ENCODE data around the gene THPO. TPM values are rescaled to one million over a fixed set of nuclear protein-coding genes. Genes with fewer than 3 reads are reported as not detected.

THPO gene
- total and polyA plus RNA-seq, 10 of the 15 experiments (the other 5 are each of a cell fraction or from before 2014, with no cell fraction given) = not detected

GRCh38 chr3:184335661-184336546, 42.1 kb downstream of the THPO start (continued):
- no peak for TF ChIP-seq PRDM15 (CRISPR knock-in tag; IDR thresholded peaks at IDR 0.05)
- no peak for TF ChIP-seq MEF2B (IDR thresholded peaks at IDR 0.05; ENCODE audit: partially characterized antibody, poor library complexity, severe bottlenecking)
- TF ChIP-seq, protein P1, sequence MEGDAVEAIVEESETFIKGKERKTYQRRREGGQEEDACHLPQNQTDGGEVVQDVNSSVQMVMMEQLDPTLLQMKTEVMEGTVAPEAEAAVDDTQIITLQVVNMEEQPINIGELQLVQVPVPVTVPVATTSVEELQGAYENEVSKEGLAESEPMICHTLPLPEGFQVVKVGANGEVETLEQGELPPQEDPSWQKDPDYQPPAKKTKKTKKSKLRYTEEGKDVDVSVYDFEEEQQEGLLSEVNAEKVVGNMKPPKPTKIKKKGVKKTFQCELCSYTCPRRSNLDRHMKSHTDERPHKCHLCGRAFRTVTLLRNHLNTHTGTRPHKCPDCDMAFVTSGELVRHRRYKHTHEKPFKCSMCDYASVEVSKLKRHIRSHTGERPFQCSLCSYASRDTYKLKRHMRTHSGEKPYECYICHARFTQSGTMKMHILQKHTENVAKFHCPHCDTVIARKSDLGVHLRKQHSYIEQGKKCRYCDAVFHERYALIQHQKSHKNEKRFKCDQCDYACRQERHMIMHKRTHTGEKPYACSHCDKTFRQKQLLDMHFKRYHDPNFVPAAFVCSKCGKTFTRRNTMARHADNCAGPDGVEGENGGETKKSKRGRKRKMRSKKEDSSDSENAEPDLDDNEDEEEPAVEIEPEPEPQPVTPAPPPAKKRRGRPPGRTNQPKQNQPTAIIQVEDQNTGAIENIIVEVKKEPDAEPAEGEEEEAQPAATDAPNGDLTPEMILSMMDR (IDR thresholded peaks at IDR 0.05 in 2 of 3, conservative IDR thresholded peaks at IDR 0.05 in 1 of 3; ENCODE audit: control insufficient read depth in 2 of 3, extremely low read depth in 1 of 3, insufficient read depth in 1 of 3, low read depth in 3 of 3, low read length in 3 of 3) = no peak
- 0 out of 2 replicates have a peak, but pooled peaks have one; percentile 61 for TF ChIP-seq CBX5 (IDR thresholded peaks at IDR 0.05; ENCODE audit: low read depth)
- TF ChIP-seq PAX5 (IDR thresholded peaks at IDR 0.05; ENCODE audit: borderline replicate concordance, low read depth, low read length) = peak; percentile 90
- no peak; the same call in 1 of the 2 replicates for TF ChIP-seq ATF2 (IDR thresholded peaks at IDR 0.05; ENCODE audit: low read length)
- no peak for TF ChIP-seq SREBF2 (IDR thresholded peaks at IDR 0.05; ENCODE audit: low read length)
- TF ChIP-seq SMC3 (IDR thresholded peaks at IDR 0.05; ENCODE audit: borderline replicate concordance, low read length) = no peak
- TF ChIP-seq KLF5 (IDR thresholded peaks at IDR 0.05; ENCODE audit: partially characterized antibody) = no peak
- peak; percentile 77 for TF ChIP-seq SP1 (IDR thresholded peaks at IDR 0.05; ENCODE audit: low read depth, low read length)
- peak; percentile 87 for TF ChIP-seq BACH1 (IDR thresholded peaks at IDR 0.05; ENCODE audit: borderline replicate concordance)
- TF ChIP-seq BCL3 (IDR thresholded peaks at IDR 0.05; ENCODE audit: borderline replicate concordance, insufficient read depth, low read depth, low read length, poor library complexity, severe bottlenecking) = no peak
- no peak for TF ChIP-seq BCL11A (IDR thresholded peaks at IDR 0.05; ENCODE audit: low read depth, low read length)
- 0 out of 2 replicates have a peak, but pooled peaks have one; percentile 35 for TF ChIP-seq CHD2 (IDR thresholded peaks at IDR 0.05; ENCODE audit: borderline replicate concordance, low read depth, low read length)
- no peak for TF ChIP-seq ZBTB4 (CRISPR knock-in tag; IDR thresholded peaks at IDR 0.05)
- peak; percentile 25; the same call in 1 of the 2 replicates for TF ChIP-seq RUNX3 (IDR thresholded peaks at IDR 0.05; ENCODE audit: low read length)
